Amygdala (tissue), 56 donors: Measurements from ENCODE around the gene EFNA3.
"Not testable (repeated sequence)": the region's sequence is repeated elsewhere in the genome, so short reads cannot be mapped to it uniquely, and the experiment has no call there.

Source experiments
- DNase-seq, 56 donors: peaks; one replicate each; lab custom pipeline; 2025; lab: John Stamatoyannopoulos, UW

EFNA3 gene

GRCh38 chr1:155106862-155107261 is 28.2 kb downstream of the EFNA3 start:
- no peak for DNase-seq

DNA sequence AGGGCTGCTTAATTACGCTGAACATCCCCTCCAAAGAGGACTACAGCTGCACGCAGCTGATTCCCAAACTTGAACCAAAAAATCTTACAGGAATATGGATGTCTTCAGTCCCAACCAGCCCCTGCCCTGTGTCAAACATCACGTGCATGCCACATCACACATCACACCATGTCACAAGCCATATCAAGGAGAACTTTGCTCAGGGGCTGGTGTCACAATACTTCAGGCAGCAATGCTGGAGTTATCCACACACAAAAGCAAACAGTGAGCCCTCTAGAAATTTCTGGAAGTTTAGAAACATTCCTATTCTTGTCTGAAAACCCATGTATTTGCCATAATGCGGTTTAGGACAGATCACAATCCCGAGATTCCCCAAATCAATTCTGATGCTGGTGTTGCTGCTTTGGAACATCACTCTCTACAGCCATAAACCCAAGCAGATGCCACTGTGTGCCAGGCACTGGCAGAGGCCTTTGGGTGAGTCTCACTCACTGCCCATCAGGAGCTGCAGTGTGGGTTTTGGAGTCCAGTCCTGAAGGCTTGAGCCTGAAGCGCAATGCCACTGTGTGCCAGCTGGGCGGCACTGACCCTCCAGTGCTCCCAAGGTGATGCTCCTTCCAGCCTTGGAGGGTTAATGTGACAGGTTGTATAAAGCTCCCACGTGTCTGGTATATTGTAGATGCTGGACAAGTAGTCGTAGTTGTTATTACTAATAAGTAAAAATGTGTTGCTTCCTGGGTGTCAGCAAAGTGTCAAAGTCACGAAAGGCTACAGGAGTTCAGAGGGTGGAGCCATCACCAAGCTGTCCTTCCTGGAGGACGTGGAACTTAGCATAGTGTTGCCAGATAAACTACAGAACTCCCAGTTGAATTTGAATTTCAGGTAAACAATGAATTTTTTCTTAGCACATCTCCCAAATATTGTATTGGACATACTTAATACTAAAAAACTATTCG is 28.9 kb downstream of the EFNA3 start:
- DNase-seq: no peak

- no peak for DNase-seq
Observed at GRCh38 chr1:155108296-155108695, 29.7 kb downstream of the EFNA3 start.

DNA sequence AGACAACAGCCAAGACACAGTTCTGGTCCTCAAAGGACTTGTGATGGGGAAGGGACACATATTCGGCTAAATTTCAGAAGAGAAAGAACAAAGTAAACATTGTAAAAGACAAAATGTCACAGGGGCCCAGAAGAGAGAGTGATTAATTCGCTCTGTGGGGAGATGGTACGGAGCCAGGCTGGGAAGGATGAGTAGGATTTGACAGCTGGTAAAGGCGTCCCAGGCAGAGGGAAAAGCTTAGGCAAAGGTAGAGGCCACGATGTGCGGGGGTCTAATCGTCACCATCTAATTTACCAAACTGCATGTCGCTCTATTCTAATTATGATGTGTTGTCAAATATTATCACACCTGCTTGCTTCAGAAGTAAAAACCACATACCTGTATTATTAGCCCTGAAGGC is 31.7 kb downstream of the EFNA3 start:
- DNase-seq: no peak

- no peak for DNase-seq
Observed at GRCh38 chr1:155110826-155111225, 32.2 kb downstream of the EFNA3 start.

DNA sequence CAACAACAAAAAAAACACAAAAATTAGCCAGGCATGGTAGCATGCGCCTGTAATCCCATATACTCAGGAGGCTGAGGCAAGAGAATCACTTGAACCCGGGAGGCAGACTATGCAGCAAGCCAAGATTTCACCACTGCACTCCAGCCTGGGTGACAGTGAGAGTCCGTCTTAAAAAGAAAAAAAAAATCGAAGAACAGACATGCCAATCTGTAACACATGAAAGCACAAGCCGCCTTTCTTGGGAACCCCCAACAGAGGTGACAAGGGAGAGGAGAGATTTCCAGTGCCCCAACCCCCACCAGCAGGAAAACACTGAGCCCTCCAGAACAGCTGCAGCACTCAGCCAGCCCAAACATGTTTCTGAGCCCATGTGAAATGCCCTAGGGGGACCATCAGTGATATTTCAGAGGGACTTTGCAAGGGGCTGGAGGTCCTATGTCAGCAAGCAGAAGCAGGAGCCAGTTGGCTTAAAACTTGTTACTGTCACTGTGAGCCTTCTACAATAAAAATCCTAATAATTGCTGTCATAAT is 34.9 kb downstream of the EFNA3 start:
- no peak for DNase-seq

GRCh38 chr1:155116113-155116764 is 37.6 kb downstream of the EFNA3 start:
- DNase-seq: no peak

GRCh38 chr1:155117610-155118009 is 39.0 kb downstream of the EFNA3 start:
- DNase-seq: no peak

GRCh38 chr1:155118090-155118489 is 39.5 kb downstream of the EFNA3 start:
- not testable (repeated sequence) for DNase-seq

DNA sequence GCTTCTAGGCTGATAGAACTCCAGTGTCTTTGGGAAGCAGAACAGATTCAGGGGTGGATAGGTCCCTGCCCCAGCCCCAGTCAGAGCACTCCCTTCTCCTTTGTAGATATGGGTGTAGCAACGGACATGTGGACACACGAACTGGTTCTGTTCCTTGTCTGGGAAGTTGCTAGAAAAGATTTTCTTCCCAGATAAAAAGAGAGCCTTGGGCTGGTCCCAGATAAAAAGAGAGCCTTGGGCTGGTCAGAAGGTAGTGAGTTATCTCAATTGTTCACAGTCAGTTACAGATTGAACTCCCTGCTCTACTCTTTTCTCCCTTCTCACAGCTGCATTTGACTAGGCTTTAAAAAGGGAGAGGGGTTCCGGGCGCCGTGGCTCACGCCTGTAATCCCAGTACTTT is 41.6 kb downstream of the EFNA3 start:
- no peak for DNase-seq

GRCh38 chr1:155121249-155121648 is 42.6 kb downstream of the EFNA3 start:
- DNase-seq: no peak

- DNase-seq: no peak
Observed at GRCh38 chr1:155122308-155122707, 43.7 kb downstream of the EFNA3 start.

GRCh38 chr1:155123801-155124200 is 45.2 kb downstream of the EFNA3 start:
- DNase-seq: no peak

- peak in 1 of 56 donors; percentile 29 for DNase-seq
Observed at GRCh38 chr1:155124503-155125463, 46.1 kb downstream of the EFNA3 start.

GRCh38 chr1:155125511-155125945 is 46.9 kb downstream of the EFNA3 start:
- DNase-seq: peak in 3 of 56 donors; percentile 6 to 25 (median 11)

DNA sequence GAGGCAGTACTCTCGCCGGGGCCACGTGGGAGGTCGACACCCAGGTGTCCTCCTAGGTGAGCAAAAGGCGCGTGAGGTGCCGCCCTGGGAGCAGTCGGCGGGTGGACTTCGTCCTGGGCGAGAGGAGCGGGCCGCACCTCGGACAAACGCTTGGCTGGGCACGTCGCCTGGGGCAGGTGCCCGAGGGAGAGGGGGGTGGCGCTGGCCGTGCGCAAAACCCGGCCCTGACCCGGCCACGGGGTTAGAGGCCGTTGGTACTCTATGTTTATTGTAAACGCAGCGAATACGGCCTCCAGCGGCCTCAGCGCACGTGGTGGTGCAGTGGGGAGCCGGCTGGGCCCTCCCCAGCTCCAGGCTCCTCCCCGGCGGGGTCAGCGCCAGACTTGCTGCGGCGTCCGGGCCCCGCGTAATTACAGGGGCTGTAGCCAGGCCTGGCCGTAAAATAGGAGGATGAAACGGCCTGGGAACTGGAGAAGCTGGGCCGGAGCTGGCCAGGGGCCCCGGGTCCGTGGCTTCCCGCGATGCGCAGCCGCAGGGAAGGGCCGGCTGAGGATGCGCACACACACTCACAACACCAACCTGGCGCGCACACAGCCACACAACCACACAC is 47.4 kb downstream of the EFNA3 start:
- peak in 55 of 56 donors; percentile 30 to 90 (median 68) for DNase-seq

DNA sequence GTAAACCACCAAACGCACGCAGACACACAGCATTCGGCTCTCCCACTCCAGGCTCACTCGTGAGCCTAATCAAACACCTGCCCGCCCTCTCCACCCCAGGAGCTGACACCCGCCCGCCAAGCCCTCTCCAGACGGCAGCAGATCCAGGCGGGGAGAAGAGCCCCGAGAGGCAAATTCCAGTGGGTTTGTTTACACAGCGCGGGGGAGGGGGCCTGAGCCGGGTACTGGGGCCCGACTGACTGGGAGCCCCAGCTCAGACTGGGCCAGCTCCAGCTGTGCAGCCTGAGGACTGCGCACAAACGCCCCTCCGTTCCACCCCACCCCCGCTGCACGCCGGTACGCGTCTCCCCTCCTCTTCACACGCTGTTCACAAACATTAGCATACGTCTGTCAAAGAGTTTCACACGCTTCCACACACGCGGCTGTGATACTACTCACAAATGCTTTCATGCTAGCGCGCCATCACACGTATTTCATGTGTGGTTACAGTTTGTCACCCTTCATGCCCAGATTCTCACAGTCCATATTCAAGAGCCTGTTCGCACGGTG is 48.0 kb downstream of the EFNA3 start:
- peak in 48 of 56 donors; percentile 22 to 85 (median 64) for DNase-seq

- DNase-seq: peak in 55 of 56 donors; percentile 51 to 94 (median 84)
Observed at GRCh38 chr1:155127105-155127966, 48.7 kb downstream of the EFNA3 start, which contains the start of gene EFNA1. TSS of gene EFNA1 (plus strand) at chr1:155127876. CDS start at chr1:155127978, 102 bp downstream.
